Heart left ventricle (tissue), 16 donors: ENCODE results near the gene CA14. TPM values are rescaled to one million over a fixed set of nuclear protein-coding genes. Genes with fewer than 3 reads are reported as not detected.

Source experiments
- ATAC-seq, 4 donors: fragments of 200-7000 bp; cut with Tn5 transposase; one replicate each; pipeline ENCODE4 v1.9.1; 2020 to 2022; ENCODE audit warnings: moderate library complexity in 4 of 4, mild to moderate bottlenecking in 3 of 4, moderate number of reproducible peaks in 1 of 4
- DNase-seq, 5 donors: peaks; one replicate each; pipeline ENCODE4 v3.0.0-alpha.2; 2020
- H3K27ac ChIP-seq, 12 donors: fragments of 200-600 bp; sonication (generic) in 4 of 12; one replicate each; pipeline versions ENCODE4 v1.5.0 to v1.8.0; 2016 to 2022; ENCODE audit warnings: mild to moderate bottlenecking in 2 of 12
- H3K27me3 ChIP-seq, 9 donors: fragments of 200-600 bp; sonication (generic) in 2 of 9; one replicate each; pipeline versions ENCODE4 v1.5.1 to v1.8.0; 2016 to 2022; ENCODE audit warnings: mild to moderate bottlenecking in 3 of 9
- H3K36me3 ChIP-seq, 9 donors: fragments of 200-600 bp; sonication (generic) in 2 of 9; one replicate each; pipeline versions ENCODE4 v1.5.0 to v1.8.0; 2018 to 2022; ENCODE audit warnings: mild to moderate bottlenecking in 2 of 9
- H3K4me1 ChIP-seq, 12 donors: fragments of 200-600 bp; sonication (generic) in 4 of 12; one replicate each; pipeline versions ENCODE4 v1.5.0 to v1.8.0; 2016 to 2022; ENCODE audit warnings: mild to moderate bottlenecking in 3 of 12
- H3K4me3 ChIP-seq, 12 donors: fragments of 200-600 bp; sonication (generic) in 4 of 12; one replicate each; pipeline versions ENCODE4 v1.5.0 to v1.8.0; 2017 to 2022; ENCODE audit warnings: mild to moderate bottlenecking in 9 of 12, moderate library complexity in 4 of 12
- H3K9me3 ChIP-seq, 12 donors: fragments of 200-600 bp; sonication (generic) in 4 of 12; one replicate each; pipeline versions ENCODE4 v1.5.0 to v1.8.0; 2016 to 2022; ENCODE audit warnings: mild to moderate bottlenecking in 1 of 12
- POLR2A ChIP-seq, 2 donors: fragments of 450-650 bp; IDR thresholded peaks; one replicate each; pipeline ENCODE4 v1.6.1; 2017; ENCODE audit warnings: antibody characterized with exemption in 2 of 2, mild to moderate bottlenecking in 2 of 2, moderate library complexity in 2 of 2
- WGBS, 4 donors: extraction: QIAGEN DNeasy Blood & Tissue Kit in 2 of 4; methylation state at CpG; one replicate each; pipeline versions ENCODE4 v1.1.5 to v1.1.7; 2013 to 2018; 5-methylcytosine and 5-hydroxymethylcytosine counted together
- intact Hi-C, 10 donors: fragments of 100-400 bp; cut with DNase I; formaldehyde crosslinking; loops; one replicate each; pipeline versions ENCODE4 v1.11.1 to v1.14.2; 2022
- polyA plus RNA-seq, 2 donors: library from polyadenylated mRNA; stranded (reverse); fragments of 200-250 nt; gene quantifications; one replicate each; pipeline ENCODE4 v1.2.3, GENCODE V29; 2013
- total RNA-seq, 9 donors: library from RNA; depleted of rRNA in 2 of 9; stranded (reverse); fragments of >200 nt in 2 of 9; fragmentation: NEBNext Ultra II Directional in 3 of 9; extraction: Animal tissue kit (Norgen Biotek cat#: 25700) in 3 of 9; gene quantifications; one replicate each; pipeline versions ENCODE4 v1.1.0 to v1.2.4, GENCODE V29; 2016 to 2023
- TF ChIP-seq, protein P1 (sequence below), 12 donors: fragments of 200-600 bp; sonication (generic) in 4 of 12; IDR thresholded peaks; one replicate each; pipeline versions ENCODE4 v1.5.0 to v1.8.0; 2018 to 2022; ENCODE audit warnings: antibody characterized with exemption in 12 of 12, mild to moderate bottlenecking in 5 of 12
- donor health status: ischemic (EF 13 %, LVEDD 7.1; RV severe dilation, severe dysfunction).
- donor health status: healthy with polysubstance abuse.
- donor health status: DM: no; HTN: yes; CAD: no.
- donor health status: DM: no; HTN: no; CAD: no.
- donor health status: ischemic (EF 25% LVEDD 6.9; RV normal size, moderate dysfunction).
- donor health status: ischemic (EF 25% LVEDD 5.7; RV mildly dilated, moderate dysfunction).
- donor health status: healthy.
- donor health status: DM: yes; HTN: yes; CAD: no.
- donor health status: ischemic (EF 35%, LVEDD 5.7; RV mildly dilated, moderate dysfunction).
- donor health status: nonischemic (EF 11% LVEDD 7.7; RV severe dilation, severe dysfunction).
- donor health status: DM: yes; HTN: yes; CAD: no.
- donor health status: PGD.
- donor health status: ischemic (EF 29% LVEDD 5.4; RV normal size, mild dysfunction).
- donor health status: nonischemic (EF 23%, LVEDD 6.1; RV moderate dilation, normal function).

Gene CA14
- total and polyA plus RNA-seq, 11 donors, result 0.56 to 22.2 (median 4.2) TPM

DNA sequence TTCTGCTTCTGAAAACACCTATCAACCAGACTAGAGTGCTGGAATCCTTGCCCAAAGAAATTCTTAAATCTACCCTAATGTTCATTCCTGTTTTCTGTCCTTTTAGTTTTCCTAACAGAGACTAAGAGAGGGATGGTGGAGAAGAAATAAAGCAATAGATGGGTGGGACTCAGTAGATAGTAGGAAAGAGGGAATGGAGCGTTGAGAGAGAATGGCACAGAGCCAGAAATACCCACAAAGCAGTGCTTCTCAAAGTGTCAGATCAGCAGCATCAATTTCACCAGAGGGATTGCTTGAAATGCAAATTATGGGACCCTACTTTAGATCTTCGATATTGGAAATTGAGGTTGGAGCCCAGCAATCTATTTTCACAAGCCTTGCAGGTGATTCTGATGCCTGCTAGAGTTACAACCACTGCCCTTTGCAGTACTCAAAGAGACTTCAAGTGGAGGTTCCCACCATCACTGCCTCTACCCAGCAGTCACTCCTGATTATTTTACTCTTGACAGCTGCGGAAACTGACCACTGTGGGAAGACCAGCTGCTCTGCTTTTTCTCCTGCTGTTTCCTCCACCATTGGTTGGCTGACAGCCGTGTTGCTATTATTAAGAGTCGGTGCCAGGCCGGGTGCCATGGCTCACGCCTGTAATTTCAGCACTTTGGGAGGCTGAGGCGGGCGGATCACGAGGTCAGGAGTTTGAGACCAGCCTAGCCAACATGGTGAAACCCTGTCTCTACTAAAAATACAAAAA lies 52.4 kb downstream of the CA14 start:
- TF ChIP-seq, protein P1, sequence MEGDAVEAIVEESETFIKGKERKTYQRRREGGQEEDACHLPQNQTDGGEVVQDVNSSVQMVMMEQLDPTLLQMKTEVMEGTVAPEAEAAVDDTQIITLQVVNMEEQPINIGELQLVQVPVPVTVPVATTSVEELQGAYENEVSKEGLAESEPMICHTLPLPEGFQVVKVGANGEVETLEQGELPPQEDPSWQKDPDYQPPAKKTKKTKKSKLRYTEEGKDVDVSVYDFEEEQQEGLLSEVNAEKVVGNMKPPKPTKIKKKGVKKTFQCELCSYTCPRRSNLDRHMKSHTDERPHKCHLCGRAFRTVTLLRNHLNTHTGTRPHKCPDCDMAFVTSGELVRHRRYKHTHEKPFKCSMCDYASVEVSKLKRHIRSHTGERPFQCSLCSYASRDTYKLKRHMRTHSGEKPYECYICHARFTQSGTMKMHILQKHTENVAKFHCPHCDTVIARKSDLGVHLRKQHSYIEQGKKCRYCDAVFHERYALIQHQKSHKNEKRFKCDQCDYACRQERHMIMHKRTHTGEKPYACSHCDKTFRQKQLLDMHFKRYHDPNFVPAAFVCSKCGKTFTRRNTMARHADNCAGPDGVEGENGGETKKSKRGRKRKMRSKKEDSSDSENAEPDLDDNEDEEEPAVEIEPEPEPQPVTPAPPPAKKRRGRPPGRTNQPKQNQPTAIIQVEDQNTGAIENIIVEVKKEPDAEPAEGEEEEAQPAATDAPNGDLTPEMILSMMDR (IDR thresholded peaks at IDR 0.05), result no peak
- TF ChIP-seq POLR2A (IDR thresholded peaks at IDR 0.05), result no peak
- DNase-seq, result no peak
- Histone ChIP-seq H3K4me3 (no peak overlapping the region), H3K4me1 (no peaks in the 10 kb centered on the region), H3K9me3 (no peaks in the 10 kb centered on the region), H3K27ac (no peak overlapping the region), H3K27me3 (no peaks in the 10 kb centered on the region), H3K36me3 (peaks cover 0 to 41% (median 31%) of the 10 kb centered on the region in 9 donors)
- intact Hi-C loops, result no loop called here
- 55 to 76% (median 68%) methylated on average over 10 of the region's 10 CpGs for WGBS, 4 donors
- peak in 1 of 4 donors; percentile 11 for ATAC-seq

DNA sequence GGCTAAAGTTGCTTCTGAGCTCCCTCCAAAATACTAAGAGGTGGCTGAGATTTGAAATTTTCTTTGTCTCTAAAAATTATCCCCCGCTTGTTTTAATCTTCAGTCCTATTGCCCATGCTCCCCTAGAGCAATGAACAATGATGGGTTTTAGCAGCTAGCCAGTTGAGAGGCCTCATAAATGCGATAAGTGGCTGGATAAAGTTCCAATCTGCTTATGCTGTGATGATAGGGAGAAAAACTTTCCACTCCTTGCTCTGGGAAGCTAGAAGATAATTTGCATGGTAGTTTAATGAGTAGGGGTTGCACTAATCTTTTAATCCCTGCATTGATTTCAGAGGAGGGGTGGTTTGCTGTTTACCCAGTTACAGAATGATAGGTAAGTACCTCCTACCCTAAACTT lies 54.2 kb downstream of the CA14 start:
- TF ChIP-seq, protein P1 (IDR thresholded peaks at IDR 0.05), result no peak
- no peak for TF ChIP-seq POLR2A (IDR thresholded peaks at IDR 0.05)
- Histone ChIP-seq H3K4me3 (no peak overlapping the region), H3K27me3 (no peaks in the 10 kb centered on the region), H3K4me1 (no peaks in the 10 kb centered on the region), H3K9me3 (no peaks in the 10 kb centered on the region), H3K27ac (no peak overlapping the region), H3K36me3 (peaks cover 0 to 29% (median 16%) of the 10 kb centered on the region in 9 donors)
- DNase-seq (no peak), ATAC-seq (no peak)
- intact Hi-C loops, result no loop called here
- 64 to 76% (median 70%) methylated on average over 2 of the region's 2 CpGs for WGBS, 4 donors

Other genes with a start within 250 kb of the CA14 start
- 10 to 100 TPM; 16.4 to 36.2 (median 28.0) TPM for gene OTUD7B, start 247.0 kb upstream of the CA14 start, total RNA-seq
- gene OTUD7B, start 247.0 kb upstream of the CA14 start, polyA plus RNA-seq, result 10 to 100 TPM in 1 of 2 donors, 1 to 10 TPM in 1; 8.1 to 11.8 TPM
- gene VPS45, start 190.0 kb upstream of the CA14 start, total RNA-seq, result 10 to 100 TPM; 39.1 to 67.7 (median 49.5) TPM
- 10 to 100 TPM; 30.4 to 36.3 TPM for gene VPS45, start 190.0 kb upstream of the CA14 start, polyA plus RNA-seq
- gene PLEKHO1, start 107.9 kb upstream of the CA14 start, total RNA-seq, result 100 to 1,000 TPM in 2 of 9 donors, 10 to 100 TPM in 7; 46.8 to 152 (median 67.6) TPM
- gene PLEKHO1, start 107.9 kb upstream of the CA14 start, polyA plus RNA-seq, result 100 to 1,000 TPM; 184 to 200 TPM
- 10 to 100 TPM; 12.6 to 59.9 (median 33.6) TPM for gene ANP32E, start 21.7 kb upstream of the CA14 start, total RNA-seq
- 10 to 100 TPM; 25.3 to 43.6 TPM for gene ANP32E, start 21.7 kb upstream of the CA14 start, polyA plus RNA-seq
- gene APH1A, start 11.2 kb downstream of the CA14 start, total RNA-seq, result 100 to 1,000 TPM in 1 of 9 donors, 10 to 100 TPM in 8; 50.1 to 102 (median 59.8) TPM
- gene APH1A, start 11.2 kb downstream of the CA14 start, polyA plus RNA-seq, result 10 to 100 TPM; 53.9 to 97.8 TPM
- 10 to 100 TPM in 6 of 9 donors, 1 to 10 TPM in 3; 5.0 to 30.5 (median 10.7) TPM for gene C1orf54, start 15.0 kb downstream of the CA14 start, total RNA-seq
- 10 to 100 TPM; 18.5 to 20.9 TPM for gene C1orf54, start 15.0 kb downstream of the CA14 start, polyA plus RNA-seq
- gene CIART, start 24.8 kb downstream of the CA14 start, total RNA-seq, result 10 to 100 TPM in 4 of 9 donors, 1 to 10 TPM in 5; 2.3 to 23.9 (median 7.1) TPM
- gene CIART, start 24.8 kb downstream of the CA14 start, polyA plus RNA-seq, result 10 to 100 TPM in 1 of 2 donors, 1 to 10 TPM in 1; 4.1 to 15.0 TPM
- gene MRPS21, start 36.1 kb downstream of the CA14 start, total RNA-seq, result 10 to 100 TPM; 44.5 to 77.2 (median 61.0) TPM
- 100 to 1,000 TPM in 1 of 2 donors, 10 to 100 TPM in 1; 64.2 to 139 TPM for gene MRPS21, start 36.1 kb downstream of the CA14 start, polyA plus RNA-seq
- 10 to 100 TPM; 12.4 to 28.1 (median 19.5) TPM for gene PRPF3, start 63.8 kb downstream of the CA14 start, total RNA-seq
- 10 to 100 TPM; 17.8 to 19.5 TPM for gene PRPF3, start 63.8 kb downstream of the CA14 start, polyA plus RNA-seq
- 10 to 100 TPM; 19.4 to 33.4 (median 25.3) TPM for gene RPRD2, start 106.4 kb downstream of the CA14 start, total RNA-seq
- gene RPRD2, start 106.4 kb downstream of the CA14 start, polyA plus RNA-seq, result 1 to 10 TPM; 6.4 to 8.6 TPM
- 10 to 100 TPM; 21.9 to 46.5 (median 28.9) TPM for gene TARS2, start 229.6 kb downstream of the CA14 start, total RNA-seq
- gene TARS2, start 229.6 kb downstream of the CA14 start, polyA plus RNA-seq, result 10 to 100 TPM; 23.6 to 29.0 TPM